GM12891 (cell line): ENCODE results near the gene SLBP.

Source experiments
- DNase-seq: peaks from one replicate; pipeline ENCODE4 v3.0.0; 2011; ENCODE audit warnings: low spot score; ENCODE audit not compliant: insufficient read length
- FAIRE-seq: peaks from 2 replicates; lab custom pipeline; 2011; peaks lifted over from hg19 to GRCh38; lab: Jason Lieb, UNC
- PAX5 ChIP-seq: IDR thresholded peaks from 2 replicates; pipeline ENCODE4 v1.6.1; 2011; ENCODE audit warnings: low read length, moderate library complexity, mild to moderate bottlenecking; ENCODE audit not compliant: insufficient read depth, severe bottlenecking
- POLR2A ChIP-seq: IDR thresholded peaks from 2 replicates; pipeline ENCODE4 v1.6.1; 2011; ENCODE audit warnings: low read depth, low read length, control low read depth
- POLR2AphosphoS5 ChIP-seq: IDR thresholded peaks from 2 replicates; pipeline ENCODE4 v1.6.1; 2011; ENCODE audit warnings: low read depth, low read length, control low read depth
- POU2F2 ChIP-seq: IDR thresholded peaks from 2 replicates; pipeline ENCODE4 v1.6.1; 2011; ENCODE audit warnings: low read depth, mild to moderate bottlenecking, control low read depth, low read length, moderate library complexity
- SPI1 ChIP-seq: IDR thresholded peaks from 2 replicates; pipeline ENCODE4 v1.6.1; 2011; ENCODE audit warnings: low read depth, low read length, control low read depth
- TAF1 ChIP-seq: IDR thresholded peaks from 2 replicates; pipeline ENCODE4 v1.6.1; 2011; ENCODE audit warnings: low read depth, low read length, control low read depth

The SLBP gene

GRCh38 chr4:1756079-1756478 is 44.0 kb upstream of the SLBP start:
- TF ChIP-seq POLR2AphosphoS5, result no peak
- DNase-seq (no peak), FAIRE-seq (no peak)

GRCh38 chr4:1755297-1755696 is 43.2 kb upstream of the SLBP start:
- TF ChIP-seq PAX5, result no peak
- TF ChIP-seq POLR2AphosphoS5, result no peak
- FAIRE-seq, result no peak

GRCh38 chr4:1754336-1754735 is 42.2 kb upstream of the SLBP start:
- FAIRE-seq, result no peak
- TF ChIP-seq TAF1, result no peak
- TF ChIP-seq POU2F2, result no peak
- no peak for TF ChIP-seq POLR2A
- TF ChIP-seq PAX5, result no peak
- TF ChIP-seq POLR2AphosphoS5, result no peak
- no peak for TF ChIP-seq SPI1
- DNase-seq, result no peak

More at GRCh38 chr4:1755297-1755696, 43.2 kb upstream of the SLBP start:
- no peak for DNase-seq

GRCh38 chr4:1753697-1754311 is 41.7 kb upstream of the SLBP start:
- no peak for FAIRE-seq
- TF ChIP-seq PAX5 (no peak), POLR2AphosphoS5 (no peak), SPI1 (no peak), POLR2A (no peak), POU2F2 (no peak), TAF1 (no peak)
- no peak for DNase-seq

GRCh38 chr4:1753294-1753696 is 41.2 kb upstream of the SLBP start:
- FAIRE-seq, result no peak
- no peak for DNase-seq
- TF ChIP-seq PAX5 (no peak), POU2F2 (no peak), POLR2A (no peak), POLR2AphosphoS5 (no peak), SPI1 (no peak), TAF1 (no peak)

GRCh38 chr4:1752284-1753041 is 40.3 kb upstream of the SLBP start:
- FAIRE-seq (peak; percentile 55), DNase-seq (no peak)
- TF ChIP-seq POLR2AphosphoS5 (no peak), POU2F2 (no peak), SPI1 (no peak), PAX5 (no peak), TAF1 (no peak), POLR2A (no peak)

GRCh38 chr4:1751919-1752283 is 39.8 kb upstream of the SLBP start:
- no peak for FAIRE-seq
- no peak for DNase-seq
- TF ChIP-seq POLR2AphosphoS5 (no peak), SPI1 (no peak), POLR2A (no peak), TAF1 (no peak), POU2F2 (no peak), PAX5 (no peak)

GRCh38 chr4:1751155-1751918 is 39.2 kb upstream of the SLBP start:
- FAIRE-seq, result no peak

GRCh38 chr4:1750381-1751154 is 38.4 kb upstream of the SLBP start:
- DNase-seq, result no peak
- TF ChIP-seq SPI1 (no peak), POU2F2 (no peak), PAX5 (no peak), TAF1 (no peak), POLR2AphosphoS5 (no peak), POLR2A (no peak)
- no peak for FAIRE-seq

More at GRCh38 chr4:1751155-1751918, 39.2 kb upstream of the SLBP start:
- no peak for DNase-seq
- TF ChIP-seq POLR2A (no peak), SPI1 (no peak)
